A549 (cell line): Measurements from ENCODE around the gene ATP8B2.

ENCODE experiments used
- CHD4 ChIP-seq: fragments of 200-600 bp; sonication (generic); IDR thresholded peaks from 2 replicates; pipeline ENCODE4 v1.6.1; 2016; ENCODE audit warnings: antibody characterized with exemption, mild to moderate bottlenecking, borderline replicate concordance
- EP300 ChIP-seq, 2 experiments: fragments of >200 bp; sonication (Bioruptor Twin); formaldehyde crosslinking; IDR thresholded peaks; 2 replicates in 1 of 2; 3 replicates in 1 of 2; pipeline ENCODE4 v1.6.1; 2016 to 2017
- POLR2A ChIP-seq: IDR thresholded peaks from 2 replicates; pipeline ENCODE4 v1.6.1; 2012; ENCODE audit warnings: mild to moderate bottlenecking, low read length
- POLR2AphosphoS2 ChIP-seq: conservative IDR thresholded peaks from 2 replicates; pipeline ENCODE4 v1.6.1; 2012; ENCODE audit warnings: low read length, improper control_type of control experiment, inconsistent platforms
- TF ChIP-seq, protein P1 (sequence below): fragments of >200 bp; sonication (Bioruptor Twin); formaldehyde crosslinking; IDR thresholded peaks from 3 replicates; pipeline ENCODE4 v1.5.1; 2016
- TF ChIP-seq, protein P2 (sequence below): fragments of 250-450 bp; sonication (Bioruptor Pico); IDR thresholded peaks from 2 replicates; pipeline ENCODE4 v1.5.0; 2020; ENCODE audit warnings: low read depth, mild to moderate bottlenecking, moderate library complexity
- TF ChIP-seq, protein P3 (sequence below): fragments of 450-650 bp; IDR thresholded peaks from 2 replicates; pipeline ENCODE4 v1.6.1; 2014; ENCODE audit warnings: antibody characterized with exemption

DNA sequence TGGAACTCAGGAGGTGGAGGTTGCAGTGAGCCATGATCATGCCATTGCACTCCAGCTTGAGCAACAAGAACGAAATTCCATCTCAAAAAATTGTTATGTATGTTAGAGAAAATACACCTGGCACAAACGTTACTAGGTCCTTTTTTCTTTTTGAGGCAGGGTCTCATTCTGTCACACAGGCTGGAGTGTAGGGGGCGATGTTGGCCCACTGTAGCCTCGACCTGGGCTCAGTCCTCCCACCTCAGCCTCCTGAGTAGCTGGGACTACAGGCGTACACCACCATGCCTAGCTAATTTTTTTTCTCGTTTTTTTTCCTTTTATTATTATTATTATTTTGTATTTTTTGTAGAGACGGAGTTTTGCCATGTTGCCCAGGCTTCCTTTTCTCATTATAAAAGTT, 48.5 kb upstream of the ATP8B2 start:
- no peak for TF ChIP-seq POLR2A
- no peak for TF ChIP-seq CHD4
- TF ChIP-seq, protein P1, sequence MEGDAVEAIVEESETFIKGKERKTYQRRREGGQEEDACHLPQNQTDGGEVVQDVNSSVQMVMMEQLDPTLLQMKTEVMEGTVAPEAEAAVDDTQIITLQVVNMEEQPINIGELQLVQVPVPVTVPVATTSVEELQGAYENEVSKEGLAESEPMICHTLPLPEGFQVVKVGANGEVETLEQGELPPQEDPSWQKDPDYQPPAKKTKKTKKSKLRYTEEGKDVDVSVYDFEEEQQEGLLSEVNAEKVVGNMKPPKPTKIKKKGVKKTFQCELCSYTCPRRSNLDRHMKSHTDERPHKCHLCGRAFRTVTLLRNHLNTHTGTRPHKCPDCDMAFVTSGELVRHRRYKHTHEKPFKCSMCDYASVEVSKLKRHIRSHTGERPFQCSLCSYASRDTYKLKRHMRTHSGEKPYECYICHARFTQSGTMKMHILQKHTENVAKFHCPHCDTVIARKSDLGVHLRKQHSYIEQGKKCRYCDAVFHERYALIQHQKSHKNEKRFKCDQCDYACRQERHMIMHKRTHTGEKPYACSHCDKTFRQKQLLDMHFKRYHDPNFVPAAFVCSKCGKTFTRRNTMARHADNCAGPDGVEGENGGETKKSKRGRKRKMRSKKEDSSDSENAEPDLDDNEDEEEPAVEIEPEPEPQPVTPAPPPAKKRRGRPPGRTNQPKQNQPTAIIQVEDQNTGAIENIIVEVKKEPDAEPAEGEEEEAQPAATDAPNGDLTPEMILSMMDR, result peak; percentile 19; the same call in 1 of the 3 replicates
- no peak for TF ChIP-seq POLR2AphosphoS2
- TF ChIP-seq, protein P2, sequence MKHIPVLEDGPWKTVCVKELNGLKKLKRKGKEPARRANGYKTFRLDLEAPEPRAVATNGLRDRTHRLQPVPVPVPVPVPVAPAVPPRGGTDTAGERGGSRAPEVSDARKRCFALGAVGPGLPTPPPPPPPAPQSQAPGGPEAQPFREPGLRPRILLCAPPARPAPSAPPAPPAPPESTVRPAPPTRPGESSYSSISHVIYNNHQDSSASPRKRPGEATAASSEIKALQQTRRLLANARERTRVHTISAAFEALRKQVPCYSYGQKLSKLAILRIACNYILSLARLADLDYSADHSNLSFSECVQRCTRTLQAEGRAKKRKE, result no peak
- TF ChIP-seq, protein P3, sequence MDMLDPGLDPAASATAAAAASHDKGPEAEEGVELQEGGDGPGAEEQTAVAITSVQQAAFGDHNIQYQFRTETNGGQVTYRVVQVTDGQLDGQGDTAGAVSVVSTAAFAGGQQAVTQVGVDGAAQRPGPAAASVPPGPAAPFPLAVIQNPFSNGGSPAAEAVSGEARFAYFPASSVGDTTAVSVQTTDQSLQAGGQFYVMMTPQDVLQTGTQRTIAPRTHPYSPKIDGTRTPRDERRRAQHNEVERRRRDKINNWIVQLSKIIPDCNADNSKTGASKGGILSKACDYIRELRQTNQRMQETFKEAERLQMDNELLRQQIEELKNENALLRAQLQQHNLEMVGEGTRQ, result no peak
- TF ChIP-seq EP300 (IDR thresholded peaks at IDR 0.05), result no peak
